K562 (cell line): ENCODE measurements around the gene TMCO2. TPM values are rescaled to one million over a fixed set of nuclear protein-coding genes. Genes with fewer than 3 reads are reported as not detected.

Experiments
- ATAC-seq: fragments of 200-7000 bp; cut with Tn5 transposase; 3 replicates; pipeline ENCODE4 v1.9.1; 2020; ENCODE audit warnings: moderate library complexity
- BruUV-seq: library from RNA; stranded (reverse); fragments of 400-500 nt; replicated peaks from 2 replicates; lab custom pipeline; 2021; lab: Mats Ljungman, UMichigan
- CTCF ChIA-PET: fragments of 300-600 bp; formaldehyde crosslinking; extraction: SDS; loops from one replicate; lab custom pipeline; 2021; ENCODE audit warnings: low intra/inter-chr PET ratio; lab: Yijun Ruan, JAX
- POLR2A ChIA-PET: fragments of 300-600, 350-650 bp; sonication (Branson Sonifier 250); formaldehyde crosslinking; extraction: SDS; loops from one replicate; lab custom pipeline; 2021; ENCODE audit warnings: antibody characterized with exemption, inconsistent platforms; lab: Yijun Ruan, JAX
- DNase-seq, 4 experiments: peaks; one replicate each; pipeline versions ENCODE4 v3.0.0 to v3.0.0-alpha.2; 2011 to 2018; ENCODE audit warnings: low spot score in 3 of 4, mixed read lengths in 3 of 4; ENCODE audit errors: extremely low read depth in 1 of 4
- FAIRE-seq: peaks from 2 replicates; lab custom pipeline; 2011; peaks lifted over from hg19 to GRCh38; lab: Jason Lieb, UNC
- H2AFZ ChIP-seq: 2 replicates; pipeline ENCODE4 v1.6.0; 2011; ENCODE audit warnings: low read depth, low read length, control low read depth, inconsistent platforms
- H3K27ac ChIP-seq: fragments of 200-600 bp; 3 replicates; pipeline ENCODE4 v1.8.0; 2011; ENCODE audit warnings: low read depth, mild to moderate bottlenecking, control low read depth, inconsistent platforms, low read length, moderate library complexity, mixed read lengths; ENCODE audit errors: extremely low read depth
- H3K27me3 ChIP-seq, 2 experiments: fragments of 300-600 bp in 1 of 2; 2 replicates in 1 of 2; 3 replicates in 1 of 2; pipeline versions ENCODE4 v1.6.0 to v1.8.0; 2011; ENCODE audit warnings: inconsistent platforms in 2 of 2, low read length in 2 of 2, mild to moderate bottlenecking in 1 of 2, mixed read lengths in 1 of 2, moderate library complexity in 1 of 2; ENCODE audit not compliant: control insufficient read depth in 2 of 2, insufficient read depth in 2 of 2
- H3K36me3 ChIP-seq: fragments of 300-600 bp; 3 replicates; pipeline ENCODE4 v1.8.0; 2011; ENCODE audit warnings: mild to moderate bottlenecking, low read length, inconsistent platforms; ENCODE audit not compliant: control insufficient read depth, insufficient read depth
- H3K4me1 ChIP-seq, 2 experiments: fragments of 200-600 bp in 1 of 2; replicated peaks in 1 of 2; 2 replicates in 1 of 2; 3 replicates in 1 of 2; pipeline versions ENCODE4 v1.5.1 to v1.8.0; 2011; ENCODE audit warnings: inconsistent platforms in 2 of 2, low read length in 2 of 2, mild to moderate bottlenecking in 1 of 2, mixed read lengths in 1 of 2, moderate library complexity in 1 of 2; ENCODE audit not compliant: control insufficient read depth in 2 of 2, insufficient read depth in 2 of 2
- H3K4me2 ChIP-seq: 2 replicates; pipeline ENCODE4 v1.6.1; 2011; ENCODE audit warnings: low read length, control low read depth, inconsistent platforms, mixed read lengths; ENCODE audit not compliant: insufficient read depth
- H3K4me3 ChIP-seq: fragments of 200-600 bp; sonication (generic), shearing (Covaris generic); 2 replicates; pipeline ENCODE4 v1.5.1; 2016; ENCODE audit warnings: control low read depth, inconsistent platforms
- H3K79me2 ChIP-seq: fragments of 200-600 bp; 3 replicates; pipeline ENCODE4 v1.8.0; 2011; ENCODE audit warnings: low read length, inconsistent platforms; ENCODE audit not compliant: control insufficient read depth, insufficient read depth
- H3K9ac ChIP-seq, 2 experiments: 2 replicates each; pipeline versions ENCODE4 v1.6.0 to v1.6.1; 2011; ENCODE audit warnings: low read depth in 2 of 2, low read length in 2 of 2, control low read depth in 1 of 2, inconsistent platforms in 1 of 2, mild to moderate bottlenecking in 1 of 2, mixed read lengths in 1 of 2; ENCODE audit not compliant: insufficient read depth in 1 of 2
- H3K9me1 ChIP-seq: one replicate; pipeline ENCODE4 v1.6.0; 2011; ENCODE audit warnings: inconsistent platforms, mild to moderate bottlenecking, low read length, moderate library complexity; ENCODE audit not compliant: control insufficient read depth, insufficient read depth
- H3K9me3 ChIP-seq: replicated peaks from 2 replicates; pipeline ENCODE4 v1.5.1; 2011; ENCODE audit warnings: low read depth, low read length, inconsistent platforms; ENCODE audit not compliant: control insufficient read depth, insufficient read depth
- H4K20me1 ChIP-seq: replicated peaks from 2 replicates; pipeline ENCODE4 v1.6.1; 2011; ENCODE audit warnings: low read length, inconsistent platforms, mixed read lengths; ENCODE audit not compliant: control insufficient read depth, insufficient read depth
- ESRRA ChIP-seq: fragments of 450-650 bp; IDR thresholded peaks from 2 replicates; pipeline ENCODE4 v1.6.1; 2014; ENCODE audit warnings: low read depth, mild to moderate bottlenecking, moderate library complexity, borderline replicate concordance
- FOXP1 ChIP-seq: sonication (generic); formaldehyde crosslinking; IDR thresholded peaks from 2 replicates; pipeline ENCODE4 v1.8.0; 2022; ENCODE audit warnings: mild to moderate bottlenecking, missing genetic modification reagents
- HDAC3 ChIP-seq: fragments of 450-650 bp; IDR thresholded peaks from 2 replicates; pipeline ENCODE4 v1.6.1; 2018; ENCODE audit warnings: borderline replicate concordance, mild to moderate bottlenecking, moderate library complexity; ENCODE audit not compliant: partially characterized antibody
- HMG20A ChIP-seq: fragments of 450-650 bp; formaldehyde crosslinking; conservative IDR thresholded peaks from 2 replicates; pipeline ENCODE4 v1.4.0; 2020; ENCODE audit warnings: mild to moderate bottlenecking, mixed read lengths
- ILK ChIP-seq: fragments of 450-650 bp; IDR thresholded peaks from 2 replicates; pipeline ENCODE4 v1.6.1; 2016; ENCODE audit warnings: missing genetic modification characterization, low read depth, mild to moderate bottlenecking, missing compliant biosample characterization, moderate library complexity, borderline replicate concordance
- IRF2 ChIP-seq: sonication (generic); formaldehyde crosslinking; IDR thresholded peaks from 2 replicates; pipeline ENCODE4 v1.8.1; 2022; ENCODE audit warnings: mild to moderate bottlenecking, missing genetic modification reagents
- MYC ChIP-seq, 2 experiments: fragments of 250-450 bp in 1 of 2; sonication (Bioruptor Pico) in 1 of 2; IDR thresholded peaks; 2 replicates each; pipeline versions ENCODE4 v1.5.1 to v1.6.1; 2012 to 2021; ENCODE audit warnings: low read depth in 2 of 2, borderline replicate concordance in 1 of 2, improper control_type of control experiment in 1 of 2, low read length in 1 of 2, mild to moderate bottlenecking in 1 of 2, moderate library complexity in 1 of 2
- NFE2L1 ChIP-seq: fragments of 450-650 bp; IDR thresholded peaks from 2 replicates; pipeline ENCODE4 v1.6.1; 2016; ENCODE audit warnings: missing genetic modification characterization, low read depth, mild to moderate bottlenecking, missing compliant biosample characterization, moderate library complexity, borderline replicate concordance
- NFIC ChIP-seq: fragments of 450-650 bp; IDR thresholded peaks from 2 replicates; pipeline ENCODE4 v1.6.1; 2017; ENCODE audit warnings: mild to moderate bottlenecking, inconsistent platforms
- NFIX ChIP-seq: fragments of 250-450 bp; sonication (Bioruptor Pico); IDR thresholded peaks from 2 replicates; pipeline ENCODE4 v1.4.0; 2020; ENCODE audit warnings: low read depth, mild to moderate bottlenecking, moderate library complexity
- NRF1 ChIP-seq, 2 experiments: fragments of 450-650 bp; IDR thresholded peaks in 1 of 2; conservative IDR thresholded peaks in 1 of 2; 2 replicates each; pipeline ENCODE4 v1.6.1; 2014; ENCODE audit warnings: mild to moderate bottlenecking in 2 of 2
- RCOR1 ChIP-seq, 2 experiments: IDR thresholded peaks; 2 replicates each; pipeline ENCODE4 v1.6.1; 2012; ENCODE audit warnings: low read depth in 2 of 2, low read length in 2 of 2, borderline replicate concordance in 1 of 2, improper control_type of control experiment in 1 of 2
- SRSF1 ChIP-seq: fragments of 200-400 bp; formaldehyde crosslinking; IDR thresholded peaks from 2 replicates; pipeline ENCODE4 v1.6.1; 2017; ENCODE audit warnings: mild to moderate bottlenecking, low read depth, low read length, moderate library complexity
- SUPT5H ChIP-seq: fragments of 450-650 bp; IDR thresholded peaks from 2 replicates; pipeline ENCODE4 v1.6.1; 2016
- TEAD4 ChIP-seq, 2 experiments: sonication (generic) in 1 of 2; formaldehyde crosslinking in 1 of 2; IDR thresholded peaks; 2 replicates each; pipeline versions ENCODE4 v1.6.1 to v1.8.0; 2012 to 2022; ENCODE audit warnings: borderline replicate concordance in 1 of 2, inconsistent platforms in 1 of 2, low read length in 1 of 2, mild to moderate bottlenecking in 1 of 2, missing genetic modification reagents in 1 of 2
- WGBS: fragments of 100-300 bp; shearing (Covaris generic); methylation state at CpG from one replicate; pipeline ENCODE4 v1.1.6; 2016; ENCODE audit warnings: low coverage, mixed read lengths; ENCODE audit not compliant: insufficient coverage; ENCODE audit errors: missing lambda C conversion rate; 5-methylcytosine and 5-hydroxymethylcytosine counted together
- in situ Hi-C: fragments of 300-500 bp; cut with MboI; formaldehyde crosslinking; loops from 4 replicates; pipeline ENCODE4 v1.15.0; 2018; ENCODE audit warnings: inconsistent platforms, mixed read lengths
- intact Hi-C: fragments of 100-400 bp; cut with micrococcal nuclease; formaldehyde crosslinking; loops from 2 replicates; pipeline ENCODE4 v1.14.2; 2022
- polyA plus RNA-seq, 8 experiments: library from polyadenylated mRNA; depleted of rRNA in 4 of 8; stranded (reverse) in 5 of 8; unstranded in 3 of 8; fragments of >200 nt; fragmentation: Nextera tagmentation in 2 of 8; fragmentation: Illumina TruSeq in 1 of 8; extraction: Ambion mirVana in 2 of 8; extraction: Trizol in 1 of 8; gene quantifications; 2 replicates each; pipeline versions ENCODE4 v1.2.1 to v1.2.3, GENCODE V29; 2011 to 2014; ENCODE audit warnings: inconsistent platforms in 1 of 8, missing spikeins in 1 of 8
- total RNA-seq, 7 experiments: library from RNA; depleted of rRNA in 6 of 7; stranded (reverse); fragments of >200 nt in 6 of 7; fragmentation: Illumina TruSeq in 2 of 7; extraction: Trizol in 2 of 7; gene quantifications; 2 replicates each; pipeline versions ENCODE4 v1.2.1 to v1.2.3, GENCODE V29; 2011 to 2021; ENCODE audit warnings: low replicate concordance in 1 of 7

TMCO2 gene
- total and polyA plus RNA-seq, 9 of the 15 experiments (the other 6 are each of a cell fraction or from before 2014, with no cell fraction given) = not detected

DNA sequence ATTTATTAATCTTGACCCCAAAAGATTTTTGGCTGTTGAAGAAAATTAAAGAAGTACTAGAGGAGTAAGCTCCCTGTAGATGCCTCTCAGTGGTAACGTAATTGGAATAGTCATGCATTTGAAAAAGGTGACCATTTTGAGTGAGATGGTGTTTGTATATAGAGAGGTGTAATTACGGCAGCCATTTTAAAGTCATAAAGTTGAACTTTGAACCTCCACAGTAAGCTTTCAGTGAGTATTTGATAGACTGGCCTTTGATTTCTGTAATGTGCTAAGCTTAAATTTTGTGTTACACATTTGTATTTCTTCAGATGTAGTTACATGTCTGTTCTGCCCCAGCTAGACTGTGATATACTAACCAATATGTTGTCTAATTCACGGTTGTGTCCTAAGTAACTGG, 21.5 kb upstream of the TMCO2 start:
- in situ Hi-C loops = no loop called here
- no peak for TF ChIP-seq MYC (IDR thresholded peaks at IDR 0.05; ENCODE audit: low read depth, low read length)
- TF ChIP-seq MYC (CRISPR knock-in tag; IDR thresholded peaks at IDR 0.05; ENCODE audit: borderline replicate concordance, low read depth) = no peak
- TF ChIP-seq SUPT5H = no peak
- TF ChIP-seq NFIC = no peak
- H3K27me3 ChIP-seq = no peaks in the 10 kb centered on the region
- no peak overlapping the region for H2AFZ ChIP-seq
- H3K27ac ChIP-seq = no peak overlapping the region
- H4K20me1 ChIP-seq = no peaks in the 10 kb centered on the region
- CTCF ChIA-PET = no interaction called here
- no peak for DNase-seq
- no peak overlapping the region for H3K4me3 ChIP-seq
- 93% methylated on average over 3 of the region's 3 CpGs for WGBS
- peaks cover 4 to 10% of the 10 kb centered on the region in 2 experiments; a peak in 3 of 5 replicates for H3K4me1 ChIP-seq
- H3K9ac ChIP-seq = no peak overlapping the region
- no peaks in the 10 kb centered on the region for H3K9me1 ChIP-seq
- BruUV-seq = no TSS peak
- H3K9me3 ChIP-seq = no peaks in the 10 kb centered on the region; the same call in 1 of the 2 replicates
- peaks cover 69% of the 10 kb centered on the region for H3K36me3 ChIP-seq
- ATAC-seq = no peak
- FAIRE-seq = no peak
- H3K4me2 ChIP-seq = no peak overlapping the region
- intact Hi-C loops = no loop called here
- peaks cover 24% of the 10 kb centered on the region for H3K79me2 ChIP-seq
- POLR2A ChIA-PET = interaction anchor here (0.6 to 4.1 kb wide), 4 partner anchors 8 to 17 kb away, joined by 3 to 25 read pairs (median 3); no protein-coding TSS in a partner anchor

DNA sequence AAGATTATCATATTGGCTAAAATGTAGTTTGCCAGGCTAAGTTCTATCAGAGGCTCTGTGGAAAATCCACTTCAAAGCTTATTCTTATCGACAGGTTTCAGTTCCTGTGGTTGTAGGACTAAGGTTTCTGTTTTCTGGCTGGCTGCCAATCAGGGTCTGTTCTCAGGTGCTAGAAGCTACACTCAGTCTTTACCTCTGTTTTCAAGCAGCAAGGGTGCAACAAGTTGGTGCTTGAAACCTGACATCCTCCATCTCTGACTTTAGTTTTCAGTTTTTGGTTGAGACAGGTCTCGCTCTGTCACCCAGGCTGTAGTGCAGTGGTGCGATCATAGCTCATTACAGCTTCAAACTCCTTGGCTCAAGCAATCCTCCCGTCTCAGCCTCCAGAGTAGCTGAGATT, 15.3 kb upstream of the TMCO2 start:
- Histone ChIP-seq H3K27me3 (no peaks in the 10 kb centered on the region), H3K4me1 (no peaks in the 10 kb centered on the region), H3K4me2 (no peak overlapping the region), H3K4me3 (no peak overlapping the region), H4K20me1 (no peaks in the 10 kb centered on the region), H3K9me3 (no peaks in the 10 kb centered on the region), H3K9me1 (no peaks in the 10 kb centered on the region), H3K36me3 (peaks cover 87% of the 10 kb centered on the region), H3K9ac (no peak overlapping the region), H3K27ac (no peak overlapping the region), H2AFZ (no peak overlapping the region), H3K79me2 (peaks cover 2% of the 10 kb centered on the region; the same call in 1 of the 3 replicates)
- FAIRE-seq (no peak), DNase-seq (peak in 2 of 4 experiments; percentile 26 to 42), ATAC-seq (no peak; the same call in 2 of the 3 replicates)
- CTCF ChIA-PET = no interaction called here
- no peak for TF ChIP-seq NFE2L1 (tag)
- TF ChIP-seq HMG20A (CRISPR knock-in tag) = no peak
- TF ChIP-seq NFIX = peak; percentile 74
- peak; percentile 96 for TF ChIP-seq NFIC
- TF ChIP-seq ILK = no peak
- no peak for TF ChIP-seq TEAD4 (IDR thresholded peaks at IDR 0.05; ENCODE audit: low read length)
- TF ChIP-seq TEAD4 (CRISPR knock-in tag; IDR thresholded peaks at IDR 0.05; ENCODE audit: borderline replicate concordance) = 0 out of 2 replicates have a peak, but pooled peaks have one; percentile 36
- no peak for TF ChIP-seq HDAC3
- no peak for TF ChIP-seq RCOR1 (IDR thresholded peaks at IDR 0.05; ENCODE audit: borderline replicate concordance in 1 of 2, low read depth in 2 of 2, low read length in 2 of 2)
- no peak for TF ChIP-seq NRF1 (conservative IDR thresholded peaks at IDR 0.05 in 1 of 2, IDR thresholded peaks at IDR 0.05 in 1 of 2)
- TF ChIP-seq SRSF1 = no peak
- no peak for TF ChIP-seq FOXP1
- no peak for TF ChIP-seq ESRRA
- TF ChIP-seq IRF2 = no peak
- intact Hi-C loops = no loop called here
- POLR2A ChIA-PET = interaction anchor here (1.0 kb wide), 1 partner anchor 25 kb away, joined by 3 read pairs; the partner anchor contains the start of gene ZMPSTE24
- WGBS = 79% methylated on average over 4 of the region's 4 CpGs
- in situ Hi-C loops = no loop called here
- BruUV-seq = no TSS peak
